Cardiac septum (tissue), 1 donor: ENCODE data around the gene WSB2. TPM values are rescaled to one million over a fixed set of nuclear protein-coding genes. Genes with fewer than 3 reads are reported as not detected.
A peak's percentile ranks its signal among the peaks of the same experiment; 100 is the strongest.

Experiments
- DNase-seq: peaks from one replicate; pipeline ENCODE4 v3.0.0-alpha.2; 2020; ENCODE audit warnings: low spot score
- intact Hi-C: fragments of 100-400 bp; cut with DNase I; formaldehyde crosslinking; loops from one replicate; pipeline ENCODE4 v1.14.0; 2022
- total RNA-seq: library from RNA; stranded (reverse); fragmentation: NEBNext Ultra II Directional; extraction: Animal tissue kit (Norgen Biotek cat#: 25700); gene quantifications from one replicate; pipeline ENCODE4 v1.2.1, GENCODE V29; 2021
- donor health status: DM: no; HTN: no; CAD: no.

The WSB2 gene
- total RNA-seq, 1 donor from 2014 or later: 95.3 TPM

- intact Hi-C loops: loop anchor here (5.0 kb wide), 1 partner anchor 308 kb away; the partner anchor contains the start of gene TAOK3
- DNase-seq: no peak
Observed at GRCh38 chr12:118064608-118065007, 3.6 kb upstream of the WSB2 start.

GRCh38 chr12:118063576-118064391, 2.8 kb upstream of the WSB2 start:
- intact Hi-C loops: loop anchor here (2.0 to 5.0 kb wide), 2 partner anchors 47 to 309 kb away; partner anchors contain the start of genes RFC5 and TAOK3

GRCh38 chr12:118061873-118062843, 1.2 kb upstream of the WSB2 start:
- DNase-seq: no peak
- intact Hi-C loops: loop anchor here (2.0 to 5.0 kb wide), 3 partner anchors 45 to 310 kb away; partner anchors contain the start of genes PEBP1, RFC5 and TAOK3

More at GRCh38 chr12:118063576-118064391, 2.8 kb upstream of the WSB2 start:
- no peak for DNase-seq

- intact Hi-C loops: loop anchor here (1.0 to 5.0 kb wide), 3 partner anchors 43 to 312 kb away; partner anchors contain the start of genes PEBP1 and TAOK3
- peak; percentile 83 for DNase-seq
Observed at GRCh38 chr12:118060301-118061010, 523 bp downstream of the WSB2 start.

- intact Hi-C loops: loop anchor here (1.0 to 5.0 kb wide), 3 partner anchors 44 to 313 kb away; partner anchors contain the start of genes PEBP1 and TAOK3
Observed at GRCh38 chr12:118059341-118060191, 1.4 kb downstream of the WSB2 start.

GRCh38 chr12:118058881-118059280, 2.1 kb downstream of the WSB2 start:
- intact Hi-C loops: no loop called here
- DNase-seq: no peak

More at GRCh38 chr12:118059341-118060191, 1.4 kb downstream of the WSB2 start:
- no peak for DNase-seq

GRCh38 chr12:118058227-118058626, 2.8 kb downstream of the WSB2 start:
- no peak for DNase-seq
- intact Hi-C loops: no loop called here

DNA sequence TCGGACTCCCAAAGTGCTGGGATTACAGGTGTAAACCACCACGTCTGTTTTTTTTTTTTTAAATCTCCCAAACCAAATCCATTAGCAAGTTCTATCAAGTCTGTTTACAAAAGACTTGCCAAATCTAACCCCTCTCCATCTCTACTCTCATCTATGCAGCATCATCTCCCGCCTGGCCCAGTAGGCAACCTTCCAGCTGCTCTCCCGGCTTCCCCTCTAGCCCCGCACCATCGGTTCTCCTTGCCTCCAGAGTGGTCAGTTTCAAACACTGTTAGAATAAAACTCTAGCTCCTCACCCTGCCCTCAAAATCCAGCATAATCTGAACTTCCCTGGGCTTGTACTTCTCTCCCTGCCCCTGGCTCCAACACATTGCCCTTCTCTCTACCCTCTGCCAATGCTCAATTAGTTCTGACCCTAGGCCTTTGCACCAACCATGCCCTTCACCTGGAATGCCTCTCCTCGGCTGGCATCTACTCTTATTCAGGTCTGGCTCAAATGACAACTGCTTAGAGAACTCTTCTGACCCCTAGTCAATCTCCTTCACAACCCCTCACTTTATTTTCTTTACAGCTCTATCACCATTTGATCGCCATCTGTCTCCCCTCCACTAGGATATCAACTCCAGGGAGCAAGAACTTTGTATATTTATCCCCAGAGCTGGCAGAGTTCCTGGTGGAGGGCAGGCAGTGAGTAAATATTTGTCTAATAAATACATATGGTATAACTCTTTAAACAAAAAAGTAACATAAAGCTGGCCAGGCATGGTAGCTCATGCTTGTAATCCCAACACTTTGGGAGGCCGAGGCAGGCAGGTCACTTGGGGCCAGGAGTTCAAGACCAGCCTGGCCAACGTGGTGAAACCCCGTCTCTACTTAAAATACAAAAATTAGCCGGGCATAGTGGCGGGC, 4.9 kb downstream of the WSB2 start:
- intact Hi-C loops: no loop called here
- DNase-seq: no peak

DNA sequence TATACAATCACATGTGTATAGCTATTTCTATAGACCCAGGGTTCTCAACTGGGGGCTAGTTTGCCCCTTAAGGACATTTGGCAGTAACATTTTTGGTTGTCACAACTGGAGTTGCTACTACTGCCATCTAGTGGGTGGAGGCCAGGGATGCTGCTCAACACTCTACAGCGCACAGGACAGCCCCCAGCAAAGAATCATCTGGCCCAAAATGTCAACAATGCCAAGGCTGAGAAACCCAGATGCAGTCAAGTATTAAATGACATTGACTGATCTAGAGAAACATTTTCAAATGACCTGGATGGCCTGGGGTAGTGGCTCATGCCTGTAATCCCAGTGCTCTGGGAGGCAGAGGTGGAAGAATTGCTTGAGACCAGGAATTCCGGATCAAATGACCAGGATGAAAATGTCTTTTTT, 5.8 kb downstream of the WSB2 start:
- DNase-seq: no peak
- intact Hi-C loops: no loop called here

- DNase-seq: no peak
- intact Hi-C loops: loop anchor here (2.0 kb wide), 1 partner anchor 49 kb away; no protein-coding TSS in a partner anchor
Observed at GRCh38 chr12:118053071-118053985, 7.7 kb downstream of the WSB2 start.

- intact Hi-C loops: loop anchor here (2.0 kb wide), 1 partner anchor 50 kb away; no protein-coding TSS in a partner anchor
- DNase-seq: peak; percentile 82
Observed at GRCh38 chr12:118052324-118053070, 8.5 kb downstream of the WSB2 start.

DNA sequence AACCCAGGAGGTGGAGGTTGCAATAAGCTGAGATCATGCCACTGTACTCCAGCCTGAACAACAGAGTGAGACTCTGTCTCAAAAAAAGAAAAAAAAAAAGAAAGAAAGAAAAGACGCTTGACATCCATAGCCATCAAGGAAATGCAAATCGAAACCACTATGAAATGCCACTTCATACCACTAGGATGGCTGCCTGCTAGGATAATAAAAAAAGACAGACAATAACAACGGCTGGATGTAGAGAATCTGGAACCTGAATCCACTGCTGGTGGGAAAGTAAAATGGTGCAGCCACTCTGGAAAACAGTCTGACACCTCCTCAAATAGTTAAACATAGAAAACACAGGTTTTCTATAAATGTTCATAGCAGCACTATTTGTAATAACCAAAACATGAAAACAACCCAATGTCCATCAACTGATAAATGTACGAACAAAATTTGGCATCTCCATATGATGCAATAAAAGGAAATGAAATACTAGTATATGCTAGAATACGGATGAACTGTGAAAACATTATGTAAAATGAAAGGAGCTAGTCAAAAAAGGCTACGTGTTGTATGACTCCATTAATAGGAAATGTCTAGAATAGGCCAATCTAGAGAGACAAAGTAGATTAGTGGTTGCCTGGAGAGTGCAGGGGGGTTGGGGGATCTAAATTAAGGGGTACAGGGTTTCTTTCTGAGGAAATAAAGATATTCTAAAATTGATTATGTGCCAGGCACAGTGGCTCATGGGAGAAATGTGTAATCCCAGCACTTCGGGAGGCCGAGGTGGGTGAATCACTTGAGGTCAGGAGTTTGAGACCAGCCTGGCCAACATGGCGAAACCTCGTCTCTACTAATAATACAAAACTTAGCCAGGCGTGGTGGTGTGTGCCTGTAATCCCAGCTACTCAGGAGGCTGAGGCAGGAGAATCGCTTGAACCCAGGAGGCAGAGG, 9.7 kb downstream of the WSB2 start:
- no peak for DNase-seq

GRCh38 chr12:118046430-118046829, 14.5 kb downstream of the WSB2 start:
- DNase-seq: no peak
- intact Hi-C loops: no loop called here

More for the DNA sequence above, 9.7 kb downstream of the WSB2 start:
- intact Hi-C loops: no loop called here

DNA sequence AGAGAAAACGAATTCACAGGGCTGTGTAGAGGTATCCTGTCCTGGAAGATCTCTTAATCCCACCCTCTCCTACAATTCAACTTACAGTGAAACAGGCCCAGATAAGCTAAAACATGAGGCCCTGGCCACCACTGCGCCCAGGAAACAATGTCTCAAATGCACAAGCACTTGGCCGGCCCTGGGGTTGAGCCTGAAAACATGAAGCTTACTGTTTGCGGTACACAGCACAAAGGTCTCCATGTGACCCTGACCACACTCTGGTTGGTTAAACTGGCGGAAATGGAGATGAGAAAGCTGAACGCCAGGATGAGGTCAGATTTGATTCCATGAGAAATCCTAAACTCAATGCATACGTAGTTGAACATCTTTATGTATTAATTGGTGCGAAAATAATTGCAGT, 16.4 kb downstream of the WSB2 start:
- intact Hi-C loops: no loop called here
- no peak for DNase-seq
